CD4-positive, alpha-beta T cell treated with Interleukin-1 beta for 1 hour (primary cell): ENCODE measurements around the gene PTPRN2.
"Not testable (repeated sequence)": the region's sequence is repeated elsewhere in the genome, so short reads cannot be mapped to it uniquely, and the experiment has no call there.

Source experiments
- DNase-seq, 2 donors: peaks; one replicate each; pipeline ENCODE4 v3.0.0-alpha.2; 2020 to 2022

The PTPRN2 gene

GRCh38 chr7:158259671-158260418 lies 327.8 kb downstream of the PTPRN2 start:
- no peak for DNase-seq

GRCh38 chr7:158259141-158259540 lies 328.5 kb downstream of the PTPRN2 start:
- DNase-seq, result no peak

GRCh38 chr7:158258411-158259130 lies 329.1 kb downstream of the PTPRN2 start:
- DNase-seq, result no peak

- no peak for DNase-seq
Measured at GRCh38 chr7:158257516-158258410, 329.9 kb downstream of the PTPRN2 start.

GRCh38 chr7:158257001-158257400 lies 330.6 kb downstream of the PTPRN2 start:
- DNase-seq, result no peak

- DNase-seq, result no peak
Measured at GRCh38 chr7:158256091-158256816, 331.4 kb downstream of the PTPRN2 start.

GRCh38 chr7:158255558-158255957 lies 332.1 kb downstream of the PTPRN2 start:
- DNase-seq, result no peak

- DNase-seq, result no peak
Measured at GRCh38 chr7:158255156-158255555, 332.5 kb downstream of the PTPRN2 start.

- not testable (repeated sequence) for DNase-seq
Measured at GRCh38 chr7:158253670-158254045, 334.0 kb downstream of the PTPRN2 start.

GRCh38 chr7:158252837-158253669 lies 334.6 kb downstream of the PTPRN2 start:
- DNase-seq, result no peak

GRCh38 chr7:158252081-158252836 lies 335.4 kb downstream of the PTPRN2 start:
- DNase-seq, result no peak

GRCh38 chr7:158251061-158251965 lies 336.3 kb downstream of the PTPRN2 start:
- DNase-seq, result no peak

GRCh38 chr7:158249692-158250091 lies 337.9 kb downstream of the PTPRN2 start:
- no peak for DNase-seq

- no peak for DNase-seq
Measured at GRCh38 chr7:158248816-158249215, 338.8 kb downstream of the PTPRN2 start.

- DNase-seq, result no peak
Measured at GRCh38 chr7:158247758-158248487, 339.7 kb downstream of the PTPRN2 start.

GRCh38 chr7:158246960-158247673 lies 340.5 kb downstream of the PTPRN2 start:
- no peak for DNase-seq

GRCh38 chr7:158246272-158246959 lies 341.2 kb downstream of the PTPRN2 start:
- DNase-seq, result no peak

GRCh38 chr7:158245724-158246041 lies 341.9 kb downstream of the PTPRN2 start:
- DNase-seq, result no peak
